T-cell (primary cell): ENCODE results near the gene ZNF442. TPM values are rescaled to one million over a fixed set of nuclear protein-coding genes. Genes with fewer than 3 reads are reported as not detected.

Experiments
- ATAC-seq, 4 experiments: fragments of 200-7000 bp in 3 of 4; fragments of 150-1000 bp in 1 of 4; cut with Tn5 transposase; replicated peaks in 1 of 4; 1 replicate in 3 of 4; 2 replicates in 1 of 4; pipeline ENCODE4 v1.10.0; 2021; ENCODE audit warnings: moderate library complexity in 3 of 4, mild to moderate bottlenecking in 2 of 4, moderate number of reproducible peaks in 1 of 4
- CTCF ChIA-PET, 2 donors: fragments of 300-600 bp; sonication (Branson Sonifier 250); formaldehyde crosslinking; loops; one replicate each; lab custom pipeline; 2022; ENCODE audit warnings: antibody characterized with exemption in 2 of 2; lab: Charles Lee
- POLR2A ChIA-PET, 2 donors: fragments of 300-600 bp; sonication (Branson Sonifier 250); formaldehyde crosslinking; loops; one replicate each; lab custom pipeline; 2022; ENCODE audit warnings: antibody characterized with exemption in 2 of 2; lab: Charles Lee
- DNase-seq, 35 experiments: peaks; one replicate each; pipeline versions ENCODE4 v3.0.0 to v3.0.0-alpha.2; 2013 to 2023
- H3K27ac ChIP-seq: one replicate; pipeline ENCODE4 v1.5.1; 2013; ENCODE audit warnings: low read length
- H3K27me3 ChIP-seq, 2 experiments: replicated peaks in 1 of 2; 1 replicate in 1 of 2; 2 replicates in 1 of 2; pipeline versions ENCODE4 v1.6.1 to v1.7.0; 2013; ENCODE audit warnings: low read length in 1 of 2, mixed read lengths in 1 of 2; ENCODE audit not compliant: control insufficient read depth in 2 of 2, insufficient read depth in 2 of 2; ENCODE audit errors: extremely low read depth in 1 of 2
- H3K36me3 ChIP-seq, 2 donors: 1 replicate in 1 of 2; 2 replicates in 1 of 2; pipeline versions ENCODE4 v1.6.1 to v1.7.0; 2013; ENCODE audit warnings: low read length in 1 of 2; ENCODE audit not compliant: control insufficient read depth in 2 of 2, insufficient read depth in 1 of 2; ENCODE audit errors: extremely low read depth in 1 of 2
- H3K4me1 ChIP-seq, 2 experiments: 1 replicate in 1 of 2; 2 replicates in 1 of 2; pipeline versions ENCODE4 v1.6.1 to v1.7.0; 2013; ENCODE audit warnings: low read length in 2 of 2, mixed read lengths in 1 of 2; ENCODE audit not compliant: insufficient read depth in 2 of 2, control insufficient read depth in 1 of 2; ENCODE audit errors: extremely low read depth in 1 of 2
- H3K4me3 ChIP-seq, 2 donors: 1 replicate in 1 of 2; 2 replicates in 1 of 2; pipeline versions ENCODE4 v1.5.1 to v1.7.0; 2013; ENCODE audit warnings: mild to moderate bottlenecking in 2 of 2, low read length in 1 of 2, moderate library complexity in 1 of 2; ENCODE audit not compliant: control insufficient read depth in 1 of 2; ENCODE audit errors: extremely low read depth in 1 of 2
- H3K9me3 ChIP-seq: 2 replicates; pipeline ENCODE4 v1.7.0; 2013
- H3K27ac Mint-ChIP-seq, 2 donors: one replicate each; pipeline ENCODE4 v1.8.0; 2020 to 2021; ENCODE audit warnings: mild to moderate bottlenecking in 2 of 2, mixed read lengths in 2 of 2
- H3K27me3 Mint-ChIP-seq, 2 donors: one replicate each; pipeline ENCODE4 v1.8.0; 2021 to 2022; ENCODE audit warnings: mixed read lengths in 2 of 2
- H3K36me3 Mint-ChIP-seq: one replicate; pipeline ENCODE4 v1.8.0; 2021; ENCODE audit warnings: mixed read lengths
- H3K4me1 Mint-ChIP-seq, 3 donors: one replicate each; pipeline ENCODE4 v1.8.0; 2020 to 2022; ENCODE audit warnings: mixed read lengths in 3 of 3, mild to moderate bottlenecking in 1 of 3
- H3K4me3 Mint-ChIP-seq, 3 donors: one replicate each; pipeline ENCODE4 v1.8.0; 2020 to 2022; ENCODE audit warnings: mild to moderate bottlenecking in 3 of 3, mixed read lengths in 3 of 3, moderate library complexity in 3 of 3
- H3K9me3 Mint-ChIP-seq, 3 donors: one replicate each; pipeline ENCODE4 v1.8.0; 2020 to 2022; ENCODE audit warnings: mixed read lengths in 3 of 3
- WGBS: methylation state at CpG from one replicate; pipeline ENCODE4 v1.1.5; 2013; ENCODE audit warnings: missing lambda C conversion rate; ENCODE audit not compliant: insufficient coverage; 5-methylcytosine and 5-hydroxymethylcytosine counted together
- total RNA-seq, 35 experiments: library from RNA in 6 of 35; stranded (reverse) in 6 of 35; fragments of 120-200 nt in 1 of 35; gene quantifications; one replicate each; pipeline versions ENCODE4 v1.2.1 to v1.2.4 and lab custom pipeline; 2013 to 2026

ZNF442 gene
- total RNA-seq, 5 donors from 2014 or later (not counting 1 experiment from before 2014, with no cell fraction given) = 0.98 to 3.8 (median 2.4) TPM

GRCh38 chr19:12353375-12353774 is 12.1 kb downstream of the ZNF442 start:
- Mint-ChIP-seq H3K27me3 (no peaks in the 10 kb centered on the region), H3K9me3 (peaks cover 21 to 49% (median 42%) of the 10 kb centered on the region in 3 donors), H3K4me1 (no peaks in the 10 kb centered on the region), H3K36me3 (peaks cover 48% of the 10 kb centered on the region), H3K4me3 (no peak overlapping the region), H3K27ac (no peak overlapping the region)
- POLR2A ChIA-PET = no interaction called here
- no peaks in the 10 kb centered on the region for H3K4me1 ChIP-seq
- no peak for DNase-seq
- WGBS = no CpG with 5 or more reads among the region's 4 CpGs
- no peaks in the 10 kb centered on the region for H3K36me3 ChIP-seq
- peaks cover 18% of the 10 kb centered on the region for H3K9me3 ChIP-seq
- ATAC-seq = no peak
- no peak overlapping the region for H3K27ac ChIP-seq
- no peak overlapping the region for H3K4me3 ChIP-seq
- CTCF ChIA-PET = no interaction called here
- no peaks in the 10 kb centered on the region for H3K27me3 ChIP-seq

GRCh38 chr19:12350890-12351197 is 14.6 kb downstream of the ZNF442 start:
- WGBS = 100% methylated on average over 1 of the region's 5 CpGs
- peaks cover 18 to 48% (median 42%) of the 10 kb centered on the region in 3 donors for H3K9me3 Mint-ChIP-seq
- H3K36me3 Mint-ChIP-seq = peaks cover 46% of the 10 kb centered on the region
- H3K27me3 Mint-ChIP-seq = no peaks in the 10 kb centered on the region
- CTCF ChIA-PET = no interaction called here
- ATAC-seq (no peak), DNase-seq (no peak)
- Histone ChIP-seq H3K36me3 (no peaks in the 10 kb centered on the region), H3K9me3 (peaks cover 21% of the 10 kb centered on the region), H3K27me3 (no peaks in the 10 kb centered on the region), H3K4me1 (no peaks in the 10 kb centered on the region), H3K27ac (no peak overlapping the region), H3K4me3 (no peak overlapping the region)
- H3K4me1 Mint-ChIP-seq = no peaks in the 10 kb centered on the region
- POLR2A ChIA-PET = no interaction called here
- H3K27ac Mint-ChIP-seq = no peak overlapping the region
- no peak overlapping the region for H3K4me3 Mint-ChIP-seq

DNA sequence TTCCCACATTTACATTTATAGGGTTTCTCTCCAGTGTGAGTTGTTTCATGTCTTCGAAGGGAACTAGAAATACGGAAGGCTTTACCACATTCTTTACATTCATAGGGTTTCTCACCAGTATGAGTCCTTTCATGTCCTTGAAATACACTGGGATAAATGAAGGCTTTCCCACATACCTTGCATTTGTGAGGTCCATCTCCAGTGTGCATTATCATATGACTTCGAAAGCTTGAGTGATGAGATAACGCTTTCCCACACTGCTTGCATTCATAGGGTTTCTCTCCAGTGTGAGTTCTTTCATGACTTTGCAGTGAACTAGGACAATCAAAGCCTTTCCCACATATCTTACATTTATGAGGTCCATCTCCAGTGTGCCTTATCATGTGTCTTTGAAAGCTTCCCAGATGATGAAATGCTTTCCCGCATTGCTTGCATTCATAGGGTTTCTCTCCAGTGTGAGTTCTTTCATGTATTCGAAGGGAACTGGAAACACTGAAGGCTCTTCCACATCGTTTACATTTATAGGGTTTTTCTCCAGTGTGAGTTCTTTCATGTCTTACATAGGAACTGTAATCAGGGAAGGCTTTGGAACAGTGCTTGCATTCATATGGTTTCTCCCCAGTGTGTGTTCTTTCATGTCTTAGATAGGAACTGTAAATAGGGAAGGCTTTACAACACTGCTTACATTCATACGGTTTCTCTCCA is 15.1 kb downstream of the ZNF442 start:
- no peak overlapping the region for H3K27ac ChIP-seq
- POLR2A ChIA-PET = no interaction called here
- 95% methylated on average over 3 of the region's 8 CpGs for WGBS
- Mint-ChIP-seq H3K27ac (no peak overlapping the region), H3K9me3 (peaks cover 18 to 46% (median 42%) of the 10 kb centered on the region in 3 donors), H3K27me3 (no peaks in the 10 kb centered on the region), H3K36me3 (peaks cover 46% of the 10 kb centered on the region), H3K4me3 (no peak overlapping the region), H3K4me1 (no peaks in the 10 kb centered on the region)
- no peaks in the 10 kb centered on the region for H3K4me1 ChIP-seq
- peaks cover 21% of the 10 kb centered on the region for H3K9me3 ChIP-seq
- DNase-seq = no peak
- no peaks in the 10 kb centered on the region for H3K27me3 ChIP-seq
- no peak overlapping the region for H3K4me3 ChIP-seq
- CTCF ChIA-PET = no interaction called here
- H3K36me3 ChIP-seq = no peaks in the 10 kb centered on the region
- ATAC-seq = no peak

DNA sequence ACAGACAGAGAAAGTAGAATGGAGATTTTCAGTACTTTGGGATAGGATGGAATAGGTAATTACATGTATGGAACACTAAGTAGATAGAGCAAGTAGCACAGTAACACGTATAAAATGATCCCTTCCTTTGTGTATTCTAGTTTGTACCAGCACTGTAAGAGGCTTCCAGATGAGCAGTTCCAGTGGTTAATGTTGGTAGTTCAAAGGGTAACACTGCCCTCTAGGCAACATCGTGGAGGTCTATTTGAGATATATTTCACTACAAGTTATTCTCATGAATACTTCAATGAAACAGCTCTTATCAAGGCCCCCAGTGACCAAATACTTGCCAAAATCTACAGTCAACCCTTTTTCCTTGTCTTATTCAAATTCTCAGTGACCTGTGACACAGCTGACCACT is 18.6 kb downstream of the ZNF442 start:
- CTCF ChIA-PET = interaction anchor here in 1 of 2 donors (0.7 kb wide), 1 partner anchor 256 kb away, joined by 4 read pairs; no protein-coding TSS in a partner anchor
- no peaks in the 10 kb centered on the region for H3K4me1 Mint-ChIP-seq
- Histone ChIP-seq H3K36me3 (no peaks in the 10 kb centered on the region), H3K4me3 (no peak overlapping the region), H3K9me3 (peaks cover 16% of the 10 kb centered on the region), H3K27ac (no peak overlapping the region), H3K27me3 (no peaks in the 10 kb centered on the region), H3K4me1 (no peaks in the 10 kb centered on the region)
- no peak overlapping the region for H3K27ac Mint-ChIP-seq
- no peaks in the 10 kb centered on the region for H3K27me3 Mint-ChIP-seq
- peak; percentile 60 to 82 (median 75) for ATAC-seq
- H3K4me3 Mint-ChIP-seq = no peak overlapping the region
- WGBS = 40% methylated on average over 1 of the region's 2 CpGs
- POLR2A ChIA-PET = no interaction called here
- H3K36me3 Mint-ChIP-seq = peaks cover 28% of the 10 kb centered on the region
- DNase-seq = peak in 6 of 35 experiments; percentile 11 to 66 (median 18)
- peaks cover 8 to 28% (median 25%) of the 10 kb centered on the region in 3 donors for H3K9me3 Mint-ChIP-seq

GRCh38 chr19:12345197-12345596 is 20.3 kb downstream of the ZNF442 start:
- POLR2A ChIA-PET = no interaction called here
- H3K27me3 Mint-ChIP-seq = no peaks in the 10 kb centered on the region
- peaks cover 3 to 20% (median 18%) of the 10 kb centered on the region in 3 donors for H3K9me3 Mint-ChIP-seq

GRCh38 chr19:12333162-12334159 is 32.0 kb downstream of the ZNF442 start, which contains the start of gene ZNF563:
Gene ZNF563, minus strand, starts transcription at chr19:12333633. Its CDS starts 151 bp downstream, at chr19:12333482.
- ATAC-seq = peak; percentile 96 to 98 (median 98)
- H3K27ac Mint-ChIP-seq = peak within 1 kb of the TSS; percentile 97 to 98
- peak within 1 kb of the TSS; percentile 89 to 94 for H3K4me3 ChIP-seq

More at GRCh38 chr19:12345197-12345596, 20.3 kb downstream of the ZNF442 start:
- no peaks in the 10 kb centered on the region for H3K27me3 ChIP-seq
- Mint-ChIP-seq H3K4me1 (no peaks in the 10 kb centered on the region), H3K36me3 (peaks cover 11% of the 10 kb centered on the region), H3K4me3 (no peak overlapping the region), H3K27ac (no peak overlapping the region)
- no CpG with 5 or more reads among the region's 1 CpG for WGBS
- DNase-seq (no peak), ATAC-seq (no peak)
- no peaks in the 10 kb centered on the region for H3K4me1 ChIP-seq
- H3K4me3 ChIP-seq = no peak overlapping the region
- CTCF ChIA-PET = no interaction called here
- H3K36me3 ChIP-seq = no peaks in the 10 kb centered on the region
- H3K9me3 ChIP-seq = peaks cover 12% of the 10 kb centered on the region
- no peak overlapping the region for H3K27ac ChIP-seq

More at GRCh38 chr19:12333162-12334159, 32.0 kb downstream of the ZNF442 start, which contains the start of gene ZNF563:
- CTCF ChIA-PET = interaction anchor here (0.5 to 1.6 kb wide), 9 partner anchors 32 to 344 kb away, joined by 3 to 6 read pairs (median 4); partner anchors contain the start of genes ZNF136 (in 1 of the 2), ZNF20 (in 1 of the 2), ZNF442 (in 1 of the 2) and ZNF443 (in 1 of the 2)
- H3K36me3 ChIP-seq = no peaks in the 10 kb centered on the region
- DNase-seq = peak; percentile 94 to 99 (median 97)
- no peaks in the 10 kb centered on the region for H3K27me3 ChIP-seq
- Mint-ChIP-seq H3K27me3 (no peaks in the 10 kb centered on the region), H3K9me3 (no peaks in the 10 kb centered on the region), H3K4me3 (peak within 1 kb of the TSS; percentile 91 to 98 (median 96)), H3K36me3 (no peaks in the 10 kb centered on the region), H3K4me1 (peaks cover 39 to 42% (median 41%) of the 10 kb centered on the region in 3 donors)
- POLR2A ChIA-PET = interaction anchor here (0.5 to 1.9 kb wide), 10 partner anchors 9 to 1204 kb away, joined by 3 to 8 read pairs (median 5); partner anchors contain the start of genes ZNF136 (in 2 of the 2), ZNF44 (in 2 of the 2) and ZNF442 (in 1 of the 2)
- peak within 1 kb of the TSS; percentile 90 for H3K27ac ChIP-seq
- no peaks in the 10 kb centered on the region for H3K9me3 ChIP-seq
- 2% methylated on average over 53 of the region's 55 CpGs for WGBS
- H3K4me1 ChIP-seq = peaks cover 15 to 26% of the 10 kb centered on the region in 2 experiments
